NT2/D1 (cell line): Measurements from ENCODE around the gene PRKX.

Source experiments
- SUZ12 ChIP-seq: IDR thresholded peaks from 2 replicates; pipeline ENCODE4 v1.6.1; 2011; ENCODE audit not compliant: insufficient read length, insufficient read depth; ENCODE audit errors: extremely low read depth
- YY1 ChIP-seq: IDR thresholded peaks from 2 replicates; pipeline ENCODE4 v1.6.1; 2011; ENCODE audit not compliant: insufficient read length, insufficient read depth
- ZNF274 ChIP-seq: IDR thresholded peaks from 2 replicates; pipeline ENCODE4 v1.6.1; 2011; ENCODE audit warnings: mild to moderate bottlenecking, low read depth, low read length

GRCh38 chrX:3697220-3697684, 16.2 kb downstream of the PRKX start:
- TF ChIP-seq YY1 (no peak), ZNF274 (no peak), SUZ12 (no peak)
